ENCODE measurements around the gene GCK.

- TF ChIP-seq EZH2 (IDR thresholded peaks at IDR 0.05; ENCODE audit: borderline replicate concordance, insufficient read depth, low read depth, low read length, poor library complexity, severe bottlenecking), result no peak
- TF ChIP-seq CTCF (IDR thresholded peaks at IDR 0.05), result no peak
These were observed 38.8 kb downstream of the GCK start for GRCh38 chr7:44150466-44150832.
